ENCODE data around the gene WWC2. TPM values are rescaled to one million over a fixed set of nuclear protein-coding genes. Genes with fewer than 3 reads are reported as not detected.

Gene WWC2
- total RNA-seq, 4 donors from 2014 or later, result 4.5 to 10.7 (median 8.6) TPM

DNA sequence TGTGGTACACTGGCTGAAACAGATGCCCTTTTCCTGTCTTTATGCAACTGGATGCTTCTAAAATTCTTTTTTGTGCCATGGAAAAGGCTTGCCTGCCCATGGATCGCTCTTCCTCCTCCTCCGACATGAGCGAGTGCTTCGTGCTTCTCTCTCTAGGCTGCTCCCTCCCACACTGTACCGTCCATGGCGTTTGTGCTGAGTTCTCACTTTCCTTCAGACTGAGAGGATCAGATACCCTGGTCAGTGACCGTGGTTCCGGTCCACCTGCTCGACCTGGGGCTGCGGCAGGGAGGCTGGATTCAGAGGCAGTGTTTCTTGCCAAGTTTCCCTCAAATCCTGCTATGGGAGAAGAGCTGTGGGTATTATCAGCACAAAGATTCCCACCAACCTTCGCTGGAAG, 233.4 kb downstream of the WWC2 start:
- Histone ChIP-seq H3K9me3 (no peaks in the 10 kb centered on the region), H3K4me1 (no peaks in the 10 kb centered on the region), H3K4me3 (no peak overlapping the region), H3K27me3 (no peaks in the 10 kb centered on the region), H3K36me3 (no peaks in the 10 kb centered on the region), H3K27ac (no peak overlapping the region)
- intact Hi-C loops (cut with DNase I; ENCODE audit: low total_unique reads) (no loop called here), in situ Hi-C loops (cut with MboI; ENCODE audit: low sequenced_read_pairs in 4 of 4) (no loop called here)
- DNase-seq, result no peak
- no peak for ATAC-seq
- TF ChIP-seq, protein P1, sequence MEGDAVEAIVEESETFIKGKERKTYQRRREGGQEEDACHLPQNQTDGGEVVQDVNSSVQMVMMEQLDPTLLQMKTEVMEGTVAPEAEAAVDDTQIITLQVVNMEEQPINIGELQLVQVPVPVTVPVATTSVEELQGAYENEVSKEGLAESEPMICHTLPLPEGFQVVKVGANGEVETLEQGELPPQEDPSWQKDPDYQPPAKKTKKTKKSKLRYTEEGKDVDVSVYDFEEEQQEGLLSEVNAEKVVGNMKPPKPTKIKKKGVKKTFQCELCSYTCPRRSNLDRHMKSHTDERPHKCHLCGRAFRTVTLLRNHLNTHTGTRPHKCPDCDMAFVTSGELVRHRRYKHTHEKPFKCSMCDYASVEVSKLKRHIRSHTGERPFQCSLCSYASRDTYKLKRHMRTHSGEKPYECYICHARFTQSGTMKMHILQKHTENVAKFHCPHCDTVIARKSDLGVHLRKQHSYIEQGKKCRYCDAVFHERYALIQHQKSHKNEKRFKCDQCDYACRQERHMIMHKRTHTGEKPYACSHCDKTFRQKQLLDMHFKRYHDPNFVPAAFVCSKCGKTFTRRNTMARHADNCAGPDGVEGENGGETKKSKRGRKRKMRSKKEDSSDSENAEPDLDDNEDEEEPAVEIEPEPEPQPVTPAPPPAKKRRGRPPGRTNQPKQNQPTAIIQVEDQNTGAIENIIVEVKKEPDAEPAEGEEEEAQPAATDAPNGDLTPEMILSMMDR (IDR thresholded peaks at IDR 0.05 in 4 of 5, conservative IDR thresholded peaks at IDR 0.05 in 1 of 5), result no peak
- TF ChIP-seq POLR2A (IDR thresholded peaks at IDR 0.05), result no peak

DNA sequence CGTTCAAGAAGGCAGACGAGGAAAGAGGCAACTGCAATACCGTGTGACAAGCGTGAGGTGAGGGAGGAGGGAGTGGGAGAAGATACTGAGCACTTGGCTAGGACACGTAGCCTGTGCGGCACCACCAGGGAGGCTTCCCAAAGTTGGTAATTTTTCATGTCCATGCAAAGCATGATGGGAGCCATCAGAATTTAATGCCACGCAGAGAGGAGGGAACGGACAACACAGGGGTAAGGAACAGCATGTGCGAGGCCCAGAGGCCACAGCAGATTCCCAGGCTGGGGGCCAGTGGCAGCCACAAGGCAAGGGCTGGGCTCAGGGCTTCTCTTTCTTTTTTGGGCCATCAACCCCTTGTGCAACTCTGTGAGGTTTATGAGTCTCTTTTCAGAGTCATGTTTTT, 234.1 kb downstream of the WWC2 start:
- no peak for TF ChIP-seq POLR2A (IDR thresholded peaks at IDR 0.05)
- TF ChIP-seq, protein P1 (IDR thresholded peaks at IDR 0.05 in 4 of 5, conservative IDR thresholded peaks at IDR 0.05 in 1 of 5), result no peak
- in situ Hi-C loops (cut with MboI; ENCODE audit: low sequenced_read_pairs in 4 of 4), result no loop called here

DNA sequence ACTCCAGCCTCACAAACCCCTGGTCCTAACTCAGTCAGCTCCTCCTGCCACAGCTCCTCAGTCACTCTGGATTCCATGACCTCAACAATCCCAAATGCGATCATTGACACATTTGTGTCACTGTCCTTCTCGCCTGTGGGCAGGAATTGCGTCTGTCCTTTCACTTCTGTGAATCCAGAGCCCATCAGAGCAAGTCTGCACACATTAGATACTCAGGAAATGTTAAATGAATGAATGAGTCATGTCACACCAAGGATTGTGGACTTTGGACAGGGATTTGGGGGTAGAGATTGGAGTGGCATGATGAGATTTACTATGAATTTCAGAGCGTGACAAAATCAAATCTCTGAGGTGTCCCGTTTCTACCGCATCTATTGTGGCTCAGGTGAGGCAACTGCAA, 234.9 kb downstream of the WWC2 start:
- Histone ChIP-seq H3K4me3 (no peak overlapping the region), H3K4me1 (no peaks in the 10 kb centered on the region), H3K27ac (no peak overlapping the region), H3K36me3 (no peaks in the 10 kb centered on the region), H3K9me3 (no peaks in the 10 kb centered on the region), H3K27me3 (no peaks in the 10 kb centered on the region)
- ATAC-seq, result no peak
- no peak for DNase-seq
- intact Hi-C loops (cut with DNase I; ENCODE audit: low total_unique reads), result no loop called here
- no peak for TF ChIP-seq POLR2A (IDR thresholded peaks at IDR 0.05)
- TF ChIP-seq, protein P1 (IDR thresholded peaks at IDR 0.05 in 4 of 5, conservative IDR thresholded peaks at IDR 0.05 in 1 of 5), result no peak
- in situ Hi-C loops (cut with MboI; ENCODE audit: low sequenced_read_pairs in 4 of 4), result no loop called here

More for the DNA sequence above, 234.1 kb downstream of the WWC2 start:
- Histone ChIP-seq H3K36me3 (no peaks in the 10 kb centered on the region), H3K27me3 (no peaks in the 10 kb centered on the region), H3K4me1 (no peaks in the 10 kb centered on the region), H3K9me3 (no peaks in the 10 kb centered on the region), H3K4me3 (no peak overlapping the region), H3K27ac (no peak overlapping the region)
- DNase-seq, result no peak
- intact Hi-C loops (cut with DNase I; ENCODE audit: low total_unique reads), result no loop called here
- ATAC-seq, result no peak

DNA sequence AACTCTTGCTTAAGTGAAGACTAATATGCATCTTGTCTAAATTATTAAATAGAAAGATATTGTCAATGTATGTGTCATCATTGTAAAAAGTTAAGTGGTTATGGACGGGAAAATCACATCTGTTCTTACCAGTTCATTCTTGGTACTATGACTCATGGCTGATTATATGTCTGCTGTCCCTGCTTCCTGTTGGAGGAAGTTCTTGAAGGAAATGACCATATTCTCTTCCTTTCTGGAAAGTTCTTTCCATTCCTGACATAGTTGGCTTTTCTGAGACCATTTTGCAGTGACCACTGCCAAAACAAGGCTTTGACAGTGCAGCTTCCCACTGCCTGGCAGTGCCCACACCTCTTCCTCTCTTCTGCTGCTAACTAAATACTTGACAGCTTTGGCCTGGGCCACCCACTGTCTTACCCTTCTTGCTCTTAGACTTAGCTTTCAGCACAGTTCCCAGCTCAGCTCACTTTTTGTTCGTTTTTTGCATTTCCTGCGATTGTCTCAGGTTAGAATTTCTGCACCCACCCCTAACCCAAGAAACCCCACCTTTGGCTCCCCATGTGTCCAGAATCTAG, 236.4 kb downstream of the WWC2 start:
- in situ Hi-C loops (cut with MboI; ENCODE audit: low sequenced_read_pairs in 4 of 4), result no loop called here
- TF ChIP-seq, protein P1 (IDR thresholded peaks at IDR 0.05 in 4 of 5, conservative IDR thresholded peaks at IDR 0.05 in 1 of 5), result no peak
- TF ChIP-seq POLR2A (IDR thresholded peaks at IDR 0.05), result no peak
- no peaks in the 10 kb centered on the region for H3K36me3 ChIP-seq
- H3K27me3 ChIP-seq, result no peaks in the 10 kb centered on the region
- no peak overlapping the region for H3K27ac ChIP-seq
- ATAC-seq (no peak), DNase-seq (no peak)
- no peaks in the 10 kb centered on the region for H3K9me3 ChIP-seq
- H3K4me1 ChIP-seq, result no peaks in the 10 kb centered on the region
- no peak overlapping the region for H3K4me3 ChIP-seq
- intact Hi-C loops (cut with DNase I; ENCODE audit: low total_unique reads), result no loop called here

DNA sequence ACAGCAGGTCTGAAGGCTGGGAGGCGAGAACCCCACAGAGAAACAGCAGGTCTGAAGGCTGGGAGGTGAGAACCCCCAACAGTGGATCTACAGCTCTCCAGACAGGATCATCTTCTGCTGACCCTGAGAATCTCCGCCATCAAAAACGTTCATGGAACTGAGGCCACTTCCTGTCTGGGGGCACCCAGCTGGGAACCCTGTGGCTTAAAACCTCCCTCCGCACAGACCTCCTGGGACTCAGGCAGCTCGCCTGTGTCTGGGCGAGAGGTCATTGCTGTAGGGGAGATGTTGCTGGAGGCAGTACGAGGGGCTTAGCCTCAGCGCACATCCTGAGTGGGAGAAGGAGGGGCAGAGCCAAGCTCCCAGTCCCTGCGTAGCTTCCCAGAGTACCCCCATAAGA, 238.3 kb downstream of the WWC2 start:
- Histone ChIP-seq H3K36me3 (no peaks in the 10 kb centered on the region), H3K9me3 (no peaks in the 10 kb centered on the region), H3K27ac (no peak overlapping the region), H3K4me3 (no peak overlapping the region), H3K4me1 (no peaks in the 10 kb centered on the region), H3K27me3 (no peaks in the 10 kb centered on the region)
- ATAC-seq (no peak), DNase-seq (no peak)
- intact Hi-C loops (cut with DNase I; ENCODE audit: low total_unique reads), result no loop called here
- in situ Hi-C loops (cut with MboI; ENCODE audit: low sequenced_read_pairs in 4 of 4), result no loop called here
- TF ChIP-seq, protein P1 (IDR thresholded peaks at IDR 0.05 in 4 of 5, conservative IDR thresholded peaks at IDR 0.05 in 1 of 5), result no peak
- no peak for TF ChIP-seq POLR2A (IDR thresholded peaks at IDR 0.05)

Data from gastrocnemius medialis (tissue), 4 donors.